Dermis blood vessel endothelial cell (primary cell): Measurements from ENCODE around the gene DOCK3. TPM values are rescaled to one million over a fixed set of nuclear protein-coding genes. Genes with fewer than 3 reads are reported as not detected.
"Not testable (repeated sequence)": the region's sequence is repeated elsewhere in the genome, so short reads cannot be mapped to it uniquely, and the experiment has no call there.

Experiments used
- DNase-seq: peaks from one replicate; pipeline ENCODE4 v3.0.0; 2010
- total RNA-seq: library from RNA; depleted of rRNA; stranded (reverse); fragments of >200 nt; gene quantifications from 2 replicates; pipeline ENCODE4 v1.2.3, GENCODE V29; 2014

The DOCK3 gene
- total RNA-seq, 1 donor from 2014 or later, result not detected

- DNase-seq, result no peak
Measured at GRCh38 chr3:50811893-50812292, 137.2 kb downstream of the DOCK3 start.

GRCh38 chr3:50815844-50816243, 141.1 kb downstream of the DOCK3 start:
- DNase-seq, result no peak

GRCh38 chr3:50816894-50817293, 142.2 kb downstream of the DOCK3 start:
- DNase-seq, result no peak

GRCh38 chr3:50817756-50818529, 143.2 kb downstream of the DOCK3 start:
- no peak for DNase-seq

GRCh38 chr3:50819882-50820281, 145.2 kb downstream of the DOCK3 start:
- DNase-seq, result no peak

GRCh38 chr3:50825841-50826240, 151.1 kb downstream of the DOCK3 start:
- DNase-seq, result no peak

GRCh38 chr3:50830451-50830850, 155.7 kb downstream of the DOCK3 start:
- no peak for DNase-seq

- DNase-seq, result not testable (repeated sequence)
Measured at GRCh38 chr3:50831009-50831408, 156.3 kb downstream of the DOCK3 start.

- DNase-seq, result no peak
Measured at GRCh38 chr3:50840983-50841489, 166.3 kb downstream of the DOCK3 start.

GRCh38 chr3:50848308-50848707, 173.6 kb downstream of the DOCK3 start:
- DNase-seq, result no peak

- DNase-seq, result no peak
Measured at GRCh38 chr3:50850639-50851511, 176.1 kb downstream of the DOCK3 start.

GRCh38 chr3:50853936-50854335, 179.2 kb downstream of the DOCK3 start:
- DNase-seq, result no peak

- DNase-seq, result no peak
Measured at GRCh38 chr3:50862221-50862620, 187.5 kb downstream of the DOCK3 start.

GRCh38 chr3:50873376-50874157, 198.8 kb downstream of the DOCK3 start:
- no peak for DNase-seq

- not testable (repeated sequence) for DNase-seq
Measured at GRCh38 chr3:50874876-50875275, 200.1 kb downstream of the DOCK3 start.

GRCh38 chr3:50876947-50877346, 202.2 kb downstream of the DOCK3 start:
- no peak for DNase-seq

- not testable (repeated sequence) for DNase-seq
Measured at GRCh38 chr3:50882733-50883132, 208.0 kb downstream of the DOCK3 start.

GRCh38 chr3:50883755-50884154, 209.0 kb downstream of the DOCK3 start:
- no peak for DNase-seq

GRCh38 chr3:50885070-50885850, 210.5 kb downstream of the DOCK3 start:
- DNase-seq, result no peak

- DNase-seq, result no peak
Measured at GRCh38 chr3:50890688-50891344, 216.1 kb downstream of the DOCK3 start.

GRCh38 chr3:50901097-50901496, 226.4 kb downstream of the DOCK3 start:
- DNase-seq, result not testable (repeated sequence)
